Bronchial epithelial cell (primary cell): Measurements from ENCODE around the gene RBM43. TPM values are rescaled to one million over a fixed set of nuclear protein-coding genes. Genes with fewer than 3 reads are reported as not detected.
A peak's percentile ranks its signal among the peaks of the same experiment; 100 is the strongest.

Experiments used
- DNase-seq: peaks from one replicate; pipeline ENCODE4 v3.0.0-alpha.2; 2010; ENCODE audit warnings: low read depth
- FAIRE-seq: peaks from 2 replicates; lab custom pipeline; 2011; peaks lifted over from hg19 to GRCh38; lab: Jason Lieb, UNC
- H3K27me3 ChIP-seq: 2 replicates; pipeline ENCODE4 v1.5.1; 2011; ENCODE audit warnings: low read length; ENCODE audit not compliant: control insufficient read depth, insufficient read depth
- H3K36me3 ChIP-seq: 2 replicates; pipeline ENCODE4 v1.5.1; 2011; ENCODE audit warnings: low read length; ENCODE audit not compliant: control insufficient read depth, insufficient read depth
- H3K4me3 ChIP-seq: 2 replicates; pipeline ENCODE4 v1.5.1; 2011; ENCODE audit warnings: mild to moderate bottlenecking, low read depth, low read length, control low read depth
- total RNA-seq: library from RNA; depleted of rRNA; stranded (reverse); fragments of >200 nt; gene quantifications from 2 replicates; pipeline ENCODE4 v1.2.1, GENCODE V29; 2014
- TF ChIP-seq, protein P1 (sequence below): IDR thresholded peaks from 2 replicates; pipeline ENCODE4 v1.5.1; 2011; ENCODE audit warnings: mild to moderate bottlenecking, moderate library complexity, low read length, control low read depth, inconsistent platforms; ENCODE audit not compliant: insufficient read depth, severe bottlenecking

Gene RBM43
- total RNA-seq, 1 donor from 2014 or later = 0.79 TPM

DNA sequence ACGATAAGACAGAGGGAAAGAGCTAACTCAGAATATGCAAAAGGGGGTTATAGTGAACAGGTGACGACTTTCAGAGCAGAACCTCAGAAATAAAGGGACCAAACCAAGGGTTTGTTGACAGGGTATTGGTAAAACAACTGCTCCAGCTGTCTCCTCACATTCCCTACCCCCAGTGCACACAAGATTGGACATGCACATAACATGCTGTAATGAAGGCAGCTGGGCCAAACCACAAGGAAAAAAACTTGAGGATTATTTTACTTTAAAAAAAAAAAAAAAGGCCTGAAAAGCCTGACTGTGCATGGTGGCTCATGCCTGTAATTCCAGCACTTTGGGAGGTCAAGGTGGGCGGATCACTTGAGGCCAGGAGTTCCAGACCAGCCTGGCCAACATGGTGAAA is 3.5 kb downstream of the RBM43 start:
- H3K27me3 ChIP-seq = no peaks in the 10 kb centered on the region
- H3K36me3 ChIP-seq = peaks cover 1% of the 10 kb centered on the region
- no peak overlapping the region for H3K4me3 ChIP-seq
- FAIRE-seq (no peak), DNase-seq (peak; percentile 88)
- TF ChIP-seq, protein P1, sequence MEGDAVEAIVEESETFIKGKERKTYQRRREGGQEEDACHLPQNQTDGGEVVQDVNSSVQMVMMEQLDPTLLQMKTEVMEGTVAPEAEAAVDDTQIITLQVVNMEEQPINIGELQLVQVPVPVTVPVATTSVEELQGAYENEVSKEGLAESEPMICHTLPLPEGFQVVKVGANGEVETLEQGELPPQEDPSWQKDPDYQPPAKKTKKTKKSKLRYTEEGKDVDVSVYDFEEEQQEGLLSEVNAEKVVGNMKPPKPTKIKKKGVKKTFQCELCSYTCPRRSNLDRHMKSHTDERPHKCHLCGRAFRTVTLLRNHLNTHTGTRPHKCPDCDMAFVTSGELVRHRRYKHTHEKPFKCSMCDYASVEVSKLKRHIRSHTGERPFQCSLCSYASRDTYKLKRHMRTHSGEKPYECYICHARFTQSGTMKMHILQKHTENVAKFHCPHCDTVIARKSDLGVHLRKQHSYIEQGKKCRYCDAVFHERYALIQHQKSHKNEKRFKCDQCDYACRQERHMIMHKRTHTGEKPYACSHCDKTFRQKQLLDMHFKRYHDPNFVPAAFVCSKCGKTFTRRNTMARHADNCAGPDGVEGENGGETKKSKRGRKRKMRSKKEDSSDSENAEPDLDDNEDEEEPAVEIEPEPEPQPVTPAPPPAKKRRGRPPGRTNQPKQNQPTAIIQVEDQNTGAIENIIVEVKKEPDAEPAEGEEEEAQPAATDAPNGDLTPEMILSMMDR = no peak

DNA sequence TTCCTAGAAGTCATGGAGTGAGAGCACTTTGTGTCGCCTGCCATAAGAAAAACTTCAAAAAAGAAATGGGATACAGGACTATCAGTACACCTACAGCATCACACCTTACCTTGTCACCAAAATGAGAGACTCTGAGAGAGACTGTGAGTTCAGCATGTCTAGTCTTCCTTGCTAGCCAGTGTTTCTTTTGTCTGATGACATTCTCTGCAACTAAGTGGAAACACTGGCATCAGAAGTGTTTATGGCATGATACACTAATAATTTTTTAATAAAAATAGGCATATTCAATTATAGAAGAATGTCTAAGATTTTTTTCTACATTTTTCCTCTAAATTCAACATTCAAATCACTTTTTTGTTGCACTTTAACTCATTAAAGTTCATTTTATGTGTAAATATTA is 9.0 kb downstream of the RBM43 start:
- Histone ChIP-seq H3K4me3 (no peak overlapping the region), H3K36me3 (peaks cover 1% of the 10 kb centered on the region), H3K27me3 (no peaks in the 10 kb centered on the region)
- TF ChIP-seq, protein P1 = no peak
- FAIRE-seq (no peak), DNase-seq (no peak)

DNA sequence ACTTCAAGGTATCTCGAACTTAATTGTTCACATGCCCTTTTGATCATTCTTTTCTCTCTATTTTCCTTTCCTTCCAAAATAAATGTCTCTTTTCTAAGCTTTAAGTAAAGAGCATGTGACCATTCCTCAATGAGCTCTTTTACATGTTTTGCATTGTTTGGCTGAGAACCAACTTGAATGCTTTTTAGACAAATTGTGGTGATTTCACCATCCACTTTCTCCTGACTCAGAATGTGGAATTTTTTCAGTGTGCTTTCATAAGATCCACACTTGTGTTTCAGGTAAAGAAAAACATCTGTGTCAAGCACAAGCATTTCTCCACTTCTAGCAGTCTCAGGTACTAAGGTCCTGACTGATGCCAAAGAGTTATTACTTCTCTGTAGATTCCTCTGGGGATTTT is 10.7 kb downstream of the RBM43 start:
- DNase-seq (peak; percentile 40), FAIRE-seq (no peak)
- TF ChIP-seq, protein P1 = no peak
- Histone ChIP-seq H3K4me3 (no peak overlapping the region), H3K27me3 (no peaks in the 10 kb centered on the region), H3K36me3 (peaks cover 1% of the 10 kb centered on the region)

DNA sequence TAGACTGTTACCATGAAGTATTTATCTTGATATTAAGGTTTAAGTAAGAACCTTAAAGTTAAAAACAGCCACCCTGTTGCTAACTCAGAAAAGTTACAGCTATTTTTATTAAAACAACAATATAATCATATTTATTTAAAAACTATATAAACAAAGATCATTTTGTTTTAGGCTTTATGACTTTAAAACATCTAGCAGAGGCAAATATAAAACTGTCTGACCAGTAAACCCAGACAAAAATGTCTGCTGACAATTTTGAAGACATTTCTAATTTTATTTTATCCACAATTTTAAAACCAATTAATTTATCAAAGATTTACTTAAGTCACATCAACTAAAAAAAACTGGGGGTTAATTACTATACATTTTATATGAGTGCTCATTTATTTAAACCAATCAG is 14.2 kb downstream of the RBM43 start:
- DNase-seq (no peak), FAIRE-seq (no peak)
- TF ChIP-seq, protein P1 = no peak

DNA sequence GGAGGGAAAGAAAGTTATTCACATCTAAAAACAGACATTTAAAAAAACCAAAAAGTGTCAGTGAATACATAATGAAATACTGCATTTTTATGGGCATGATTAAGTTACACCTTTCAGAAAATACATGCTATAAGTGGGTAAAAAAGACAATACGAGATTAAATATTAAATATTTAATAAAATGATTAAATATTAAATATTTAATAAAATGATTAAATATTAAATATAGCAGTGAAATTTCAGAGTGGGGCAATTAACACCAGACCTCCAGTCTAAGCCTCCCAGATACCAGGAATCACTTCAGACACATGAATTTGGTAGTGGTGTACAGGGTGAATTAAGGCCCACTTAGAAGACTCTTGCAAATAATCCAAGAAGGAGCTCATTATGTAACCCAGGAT is 15.5 kb downstream of the RBM43 start:
- Histone ChIP-seq H3K4me3 (no peak overlapping the region), H3K27me3 (no peaks in the 10 kb centered on the region), H3K36me3 (no peaks in the 10 kb centered on the region)
- no peak for DNase-seq
- FAIRE-seq = no peak
- TF ChIP-seq, protein P1 = no peak

More for the DNA sequence above, 14.2 kb downstream of the RBM43 start:
- Histone ChIP-seq H3K27me3 (no peaks in the 10 kb centered on the region), H3K4me3 (no peak overlapping the region), H3K36me3 (no peaks in the 10 kb centered on the region)

DNA sequence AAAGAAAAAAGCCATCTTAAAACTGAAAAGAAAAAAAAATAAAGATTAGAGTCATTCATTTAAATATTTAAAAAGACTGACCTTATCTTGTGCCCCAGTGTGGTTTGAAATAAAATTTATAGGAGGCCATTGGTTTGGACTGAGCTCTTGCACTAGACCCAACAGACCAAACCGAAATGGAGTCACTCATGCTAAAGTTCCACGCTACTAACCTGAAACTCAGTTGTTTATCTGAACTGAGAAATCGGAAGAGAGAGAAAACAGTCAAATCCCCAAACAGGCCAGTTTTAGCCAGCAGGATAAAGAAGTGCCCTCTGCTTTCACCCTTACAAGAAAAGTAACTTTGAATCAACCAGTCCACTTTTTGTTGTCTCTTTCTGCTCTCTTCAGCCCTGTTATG is 18.2 kb downstream of the RBM43 start:
- no peak for FAIRE-seq
- no peak for DNase-seq
- TF ChIP-seq, protein P1 = no peak
- H3K4me3 ChIP-seq = no peak overlapping the region
- no peaks in the 10 kb centered on the region for H3K36me3 ChIP-seq
- no peaks in the 10 kb centered on the region for H3K27me3 ChIP-seq
